ENCODE data around the gene RTP3.

The RTP3 gene

DNA sequence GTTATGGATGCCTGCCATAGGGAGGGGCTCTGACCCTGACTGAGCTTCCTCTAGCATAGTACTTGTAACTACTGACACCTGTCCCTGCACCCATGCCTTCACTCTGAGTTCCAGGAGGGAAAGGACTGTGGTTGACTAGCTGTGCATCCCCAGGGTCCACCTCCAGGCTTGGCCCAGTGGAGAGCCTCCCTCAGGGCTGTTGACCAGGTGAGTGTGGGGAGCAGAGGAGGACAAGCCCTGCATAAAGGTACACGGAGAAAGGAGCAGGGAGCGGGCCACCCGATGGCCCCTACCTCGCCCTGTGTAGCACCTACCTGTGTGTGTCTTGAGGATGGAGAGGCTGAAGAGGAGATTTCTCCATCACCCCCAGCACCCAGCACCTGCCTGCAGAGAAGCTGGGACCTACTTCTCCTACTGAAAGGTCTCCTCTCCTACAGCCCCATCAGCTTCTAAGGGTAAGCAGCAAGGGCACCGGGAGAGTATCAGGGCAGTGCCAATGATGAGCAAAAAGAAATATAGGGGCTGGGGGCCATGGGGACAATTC is 26.3 kb upstream of the RTP3 start:
- Histone ChIP-seq H3K4me3 (ENCODE audit: low read length) (no peak overlapping the region), H3K27ac (ENCODE audit: low read length) (no peak overlapping the region), H3K4me1 (ENCODE audit: control insufficient read depth, low read depth, low read length) (no peaks in the 10 kb centered on the region), H3K36me3 (ENCODE audit: control insufficient read depth, low read depth, low read length) (no peaks in the 10 kb centered on the region), H3K9ac (ENCODE audit: low read length) (no peak overlapping the region), H3K9me3 (ENCODE audit: control insufficient read depth, low read depth, low read length) (no peaks in the 10 kb centered on the region), H3K27me3 (ENCODE audit: control insufficient read depth, insufficient read depth, low read length) (no peaks in the 10 kb centered on the region)

DNA sequence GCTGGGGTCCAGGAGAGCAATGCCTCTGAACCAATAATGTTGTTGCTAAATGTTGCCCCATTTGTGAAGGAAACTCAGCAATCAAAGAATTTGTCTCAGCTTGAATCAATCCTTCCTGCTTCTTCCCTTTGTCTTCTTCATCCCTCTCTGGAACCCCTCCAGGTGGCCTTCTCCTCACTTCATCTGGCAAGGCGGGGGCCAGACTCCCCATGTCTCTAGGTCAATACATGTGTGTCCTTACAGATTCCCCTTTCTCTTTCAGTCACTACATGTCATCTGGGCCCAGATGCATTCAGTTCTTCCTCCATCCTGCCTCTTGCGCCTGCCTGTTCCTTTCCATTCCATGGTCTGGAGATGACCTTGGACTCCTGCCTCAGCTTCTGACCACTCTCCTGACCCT is 25.0 kb upstream of the RTP3 start:
- no peaks in the 10 kb centered on the region for H3K36me3 ChIP-seq (ENCODE audit: control insufficient read depth, low read depth, low read length)
- no peaks in the 10 kb centered on the region for H3K27me3 ChIP-seq (ENCODE audit: control insufficient read depth, insufficient read depth, low read length)
- H3K27ac ChIP-seq (ENCODE audit: low read length) = no peak overlapping the region
- no peak overlapping the region for H3K9ac ChIP-seq (ENCODE audit: low read length)
- no peak overlapping the region for H3K4me3 ChIP-seq (ENCODE audit: low read length)
- no peaks in the 10 kb centered on the region for H3K9me3 ChIP-seq (ENCODE audit: control insufficient read depth, low read depth, low read length)
- no peaks in the 10 kb centered on the region for H3K4me1 ChIP-seq (ENCODE audit: control insufficient read depth, low read depth, low read length)

DNA sequence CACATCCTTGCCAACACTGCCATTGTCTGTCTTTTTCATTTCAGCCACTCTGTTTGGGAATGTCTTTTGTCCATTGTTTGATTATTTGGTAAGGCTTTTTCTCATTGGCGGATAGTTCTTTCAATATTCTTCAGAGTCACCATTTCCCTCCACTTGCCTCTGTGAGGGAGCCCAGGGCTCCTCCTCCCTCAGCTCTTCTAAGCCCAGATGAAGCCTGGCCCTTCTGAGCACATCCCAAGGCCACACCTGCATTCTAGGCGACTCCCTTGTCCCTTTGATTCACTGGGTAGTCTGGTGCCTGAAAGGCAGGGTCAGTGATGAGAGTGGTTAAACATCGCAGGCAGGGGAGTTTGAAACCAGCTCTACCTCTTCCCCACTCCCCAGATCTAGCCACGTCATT is 20.6 kb upstream of the RTP3 start:
- Histone ChIP-seq H3K9ac (ENCODE audit: low read length) (no peak overlapping the region), H3K27me3 (ENCODE audit: control insufficient read depth, insufficient read depth, low read length) (no peaks in the 10 kb centered on the region), H3K9me3 (ENCODE audit: control insufficient read depth, low read depth, low read length) (no peaks in the 10 kb centered on the region), H3K36me3 (ENCODE audit: control insufficient read depth, low read depth, low read length) (no peaks in the 10 kb centered on the region), H3K27ac (ENCODE audit: low read length) (no peak overlapping the region), H3K4me3 (ENCODE audit: low read length) (no peak overlapping the region), H3K4me1 (ENCODE audit: control insufficient read depth, low read depth, low read length) (no peaks in the 10 kb centered on the region)

DNA sequence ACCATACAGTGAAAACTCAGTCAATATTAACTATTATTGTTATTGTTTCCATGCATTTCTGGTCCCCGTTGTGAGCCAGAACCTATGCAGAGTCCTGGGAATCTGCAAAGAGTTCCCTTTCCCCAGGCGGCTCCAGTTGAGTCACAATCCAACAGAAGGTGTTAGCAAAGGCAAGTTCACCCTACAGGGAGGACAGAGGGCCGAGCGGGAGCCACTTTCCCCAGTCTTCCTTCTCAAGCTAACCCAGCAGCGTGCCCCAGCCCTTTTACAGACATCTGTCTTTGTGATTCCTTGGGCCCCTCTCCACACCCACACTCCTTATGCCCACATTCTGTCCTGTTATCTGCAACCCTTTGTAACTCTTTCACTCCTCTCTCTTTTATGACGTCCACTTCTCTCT is 20.0 kb upstream of the RTP3 start:
- Histone ChIP-seq H3K9ac (ENCODE audit: low read length) (no peak overlapping the region), H3K36me3 (ENCODE audit: control insufficient read depth, low read depth, low read length) (no peaks in the 10 kb centered on the region), H3K4me3 (ENCODE audit: low read length) (no peak overlapping the region), H3K27ac (ENCODE audit: low read length) (no peak overlapping the region), H3K27me3 (ENCODE audit: control insufficient read depth, insufficient read depth, low read length) (no peaks in the 10 kb centered on the region), H3K4me1 (ENCODE audit: control insufficient read depth, low read depth, low read length) (no peaks in the 10 kb centered on the region), H3K9me3 (ENCODE audit: control insufficient read depth, low read depth, low read length) (no peaks in the 10 kb centered on the region)

DNA sequence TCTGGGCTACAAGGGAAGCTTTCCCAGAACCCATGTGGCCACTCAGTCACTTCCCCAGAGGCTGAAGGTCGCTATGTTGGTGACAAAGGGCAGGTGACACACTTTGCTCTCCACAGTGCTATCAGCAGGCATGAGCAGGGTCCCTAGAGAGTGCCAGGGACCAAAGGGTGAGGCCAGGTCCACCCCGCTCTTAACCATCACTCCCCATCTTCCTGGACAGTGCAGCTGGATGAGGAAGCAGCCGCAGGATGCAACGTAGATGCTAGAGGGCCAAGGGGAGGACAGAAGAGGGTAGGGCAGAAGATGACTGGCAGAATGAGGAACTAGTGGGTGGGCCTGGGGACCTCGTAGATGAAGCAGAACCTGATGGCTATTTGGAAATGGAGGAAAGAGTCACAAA is 19.4 kb upstream of the RTP3 start:
- no peaks in the 10 kb centered on the region for H3K27me3 ChIP-seq (ENCODE audit: control insufficient read depth, insufficient read depth, low read length)
- no peaks in the 10 kb centered on the region for H3K4me1 ChIP-seq (ENCODE audit: control insufficient read depth, low read depth, low read length)
- H3K4me3 ChIP-seq (ENCODE audit: low read length) = no peak overlapping the region
- H3K27ac ChIP-seq (ENCODE audit: low read length) = no peak overlapping the region
- no peaks in the 10 kb centered on the region for H3K9me3 ChIP-seq (ENCODE audit: control insufficient read depth, low read depth, low read length)
- H3K9ac ChIP-seq (ENCODE audit: low read length) = no peak overlapping the region
- H3K36me3 ChIP-seq (ENCODE audit: control insufficient read depth, low read depth, low read length) = no peaks in the 10 kb centered on the region

DNA sequence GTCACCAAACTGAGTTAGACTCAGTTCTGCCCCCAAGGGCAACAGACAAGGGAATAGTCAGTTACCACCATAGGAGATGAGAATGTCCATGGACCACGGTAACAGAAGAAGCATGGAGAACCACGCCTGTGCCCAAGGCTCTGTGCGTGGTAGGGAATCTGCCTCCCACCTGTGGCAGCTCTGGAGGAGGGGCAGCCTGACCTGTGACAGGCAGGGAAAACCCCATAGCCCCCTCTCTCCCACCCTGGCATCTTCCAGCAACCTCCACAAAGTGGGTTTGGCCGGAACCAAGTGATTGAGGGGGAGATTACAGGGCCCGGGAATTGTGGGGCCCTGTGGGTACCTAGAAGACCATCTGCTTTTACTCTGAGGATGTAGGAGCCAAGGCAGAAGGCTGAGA is 18.8 kb upstream of the RTP3 start:
- no peak overlapping the region for H3K27ac ChIP-seq (ENCODE audit: low read length)
- no peak overlapping the region for H3K4me3 ChIP-seq (ENCODE audit: low read length)

DNA sequence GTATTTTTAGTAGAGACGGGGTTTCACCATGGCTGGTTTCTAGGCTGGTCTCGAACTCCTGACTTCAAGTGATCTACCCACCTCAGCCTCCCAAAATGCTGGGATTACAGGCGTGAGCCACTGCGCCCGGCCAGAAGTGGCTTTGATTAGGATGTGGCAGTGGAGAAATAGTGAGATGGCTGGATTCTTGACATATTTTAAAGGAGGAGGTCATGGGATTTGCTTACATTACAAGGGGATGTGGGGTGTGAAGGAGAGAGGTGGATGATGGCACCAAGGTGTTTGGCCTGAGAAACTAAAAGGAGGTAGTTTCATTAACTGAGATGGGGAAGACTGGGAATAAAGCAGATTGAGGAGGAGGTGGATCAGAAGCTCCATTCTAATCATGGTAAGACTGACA is 18.1 kb upstream of the RTP3 start:
- Histone ChIP-seq H3K9ac (ENCODE audit: low read length) (no peak overlapping the region), H3K27me3 (ENCODE audit: control insufficient read depth, insufficient read depth, low read length) (no peaks in the 10 kb centered on the region), H3K4me3 (ENCODE audit: low read length) (no peak overlapping the region), H3K36me3 (ENCODE audit: control insufficient read depth, low read depth, low read length) (no peaks in the 10 kb centered on the region), H3K4me1 (ENCODE audit: control insufficient read depth, low read depth, low read length) (no peaks in the 10 kb centered on the region), H3K27ac (ENCODE audit: low read length) (no peak overlapping the region), H3K9me3 (ENCODE audit: control insufficient read depth, low read depth, low read length) (no peaks in the 10 kb centered on the region)

More for the DNA sequence above, 18.8 kb upstream of the RTP3 start:
- Histone ChIP-seq H3K9me3 (ENCODE audit: control insufficient read depth, low read depth, low read length) (no peaks in the 10 kb centered on the region), H3K36me3 (ENCODE audit: control insufficient read depth, low read depth, low read length) (no peaks in the 10 kb centered on the region), H3K9ac (ENCODE audit: low read length) (no peak overlapping the region), H3K4me1 (ENCODE audit: control insufficient read depth, low read depth, low read length) (no peaks in the 10 kb centered on the region), H3K27me3 (ENCODE audit: control insufficient read depth, insufficient read depth, low read length) (no peaks in the 10 kb centered on the region)

DNA sequence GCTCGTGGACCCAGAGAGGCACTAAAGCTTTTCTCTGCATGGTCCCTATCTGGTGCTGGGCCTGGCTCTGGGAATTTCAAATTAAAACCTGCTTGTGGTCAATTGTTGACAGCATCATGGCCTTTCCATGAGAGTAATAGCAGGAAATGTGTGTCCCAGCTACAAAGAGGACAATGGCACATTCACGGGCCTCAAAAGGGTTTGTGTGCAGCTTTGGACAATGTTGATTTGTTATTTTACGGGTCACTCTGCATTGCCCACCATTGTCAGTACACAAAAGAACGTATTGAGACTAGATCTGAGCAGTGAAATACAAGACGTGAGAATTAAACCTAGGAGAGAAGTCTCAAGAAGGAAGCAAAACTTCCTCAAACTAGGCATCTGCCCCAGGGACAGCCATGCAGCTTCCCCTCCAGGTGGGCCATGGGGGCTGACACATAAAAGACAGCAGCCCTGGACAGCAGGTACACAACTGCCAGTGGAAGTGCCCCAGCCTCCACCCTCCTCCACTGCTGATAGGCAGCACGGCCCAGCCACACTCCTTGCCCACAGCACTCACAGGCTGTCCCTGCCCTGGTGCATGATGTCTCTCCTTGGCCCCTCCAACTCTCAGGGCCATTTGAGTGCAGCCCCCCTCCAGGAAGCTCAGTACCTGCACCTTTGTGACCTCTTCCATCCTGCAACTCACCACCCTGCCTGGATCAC is 17.1 kb upstream of the RTP3 start:
- Histone ChIP-seq H3K9me3 (ENCODE audit: control insufficient read depth, low read depth, low read length) (no peaks in the 10 kb centered on the region), H3K4me3 (ENCODE audit: low read length) (no peak overlapping the region), H3K4me1 (ENCODE audit: control insufficient read depth, low read depth, low read length) (no peaks in the 10 kb centered on the region), H3K36me3 (ENCODE audit: control insufficient read depth, low read depth, low read length) (no peaks in the 10 kb centered on the region), H3K9ac (ENCODE audit: low read length) (no peak overlapping the region), H3K27me3 (ENCODE audit: control insufficient read depth, insufficient read depth, low read length) (no peaks in the 10 kb centered on the region), H3K27ac (ENCODE audit: low read length) (no peak overlapping the region)

DNA sequence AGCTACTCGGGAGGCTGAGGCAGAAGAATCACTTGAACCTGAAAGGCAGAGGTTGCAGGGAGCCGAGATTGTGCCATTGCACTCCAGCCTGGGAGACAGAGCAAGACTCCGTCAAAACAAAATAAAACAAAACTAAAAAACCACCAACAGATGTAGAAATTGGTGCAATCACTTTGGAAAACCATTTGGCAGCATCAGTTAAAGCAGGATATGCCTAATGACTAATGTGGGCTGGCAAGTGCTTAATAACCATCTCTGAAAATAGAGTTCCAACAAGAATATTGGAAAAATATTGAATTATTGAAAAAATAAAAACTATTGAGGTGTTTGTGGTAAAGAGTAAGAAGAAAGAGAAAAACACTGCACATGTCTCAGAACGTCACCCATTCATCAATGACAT is 16.1 kb upstream of the RTP3 start:
- H3K27ac ChIP-seq (ENCODE audit: low read length) = no peak overlapping the region
- no peaks in the 10 kb centered on the region for H3K4me1 ChIP-seq (ENCODE audit: control insufficient read depth, low read depth, low read length)

DNA sequence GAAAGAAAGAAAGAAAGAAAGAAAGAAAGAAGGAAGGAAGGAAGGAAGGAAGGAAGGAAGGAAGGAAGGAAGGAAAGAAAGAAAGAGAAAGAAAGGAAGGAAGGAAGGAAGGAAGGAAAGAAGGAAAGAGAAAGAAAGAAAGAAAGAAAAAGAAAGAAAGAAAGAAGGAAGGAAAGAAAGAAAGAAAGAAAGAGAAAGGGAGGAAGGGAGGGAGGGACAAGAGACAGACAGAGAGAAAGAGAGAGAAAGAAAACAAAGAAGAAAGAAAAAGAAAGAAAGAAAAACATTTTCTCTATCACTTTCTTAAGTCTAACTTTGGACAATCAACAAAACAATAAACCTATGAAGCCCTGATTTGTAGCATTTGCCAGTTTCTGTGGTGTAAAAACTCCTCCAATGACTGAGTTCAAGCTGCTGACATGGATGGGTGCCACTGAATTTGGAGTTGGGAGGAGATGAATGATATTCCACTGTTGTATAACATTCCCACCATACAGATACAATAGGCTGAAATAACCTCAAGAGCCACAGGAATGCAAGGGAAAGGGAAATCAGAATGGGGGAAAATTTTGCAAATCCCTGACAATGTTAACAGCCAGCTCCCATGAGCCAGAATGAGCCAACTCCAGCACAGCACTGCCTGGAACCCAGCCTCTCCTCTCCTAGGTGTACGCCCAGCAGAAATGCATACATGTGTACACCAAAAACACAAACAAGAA is 15.0 kb upstream of the RTP3 start:
- no peak overlapping the region for H3K9ac ChIP-seq (ENCODE audit: low read length)
- H3K36me3 ChIP-seq (ENCODE audit: control insufficient read depth, low read depth, low read length) = no peaks in the 10 kb centered on the region
- H3K27ac ChIP-seq (ENCODE audit: low read length) = no peak overlapping the region
- no peaks in the 10 kb centered on the region for H3K9me3 ChIP-seq (ENCODE audit: control insufficient read depth, low read depth, low read length)
- H3K4me1 ChIP-seq (ENCODE audit: control insufficient read depth, low read depth, low read length) = no peaks in the 10 kb centered on the region
- no peaks in the 10 kb centered on the region for H3K27me3 ChIP-seq (ENCODE audit: control insufficient read depth, insufficient read depth, low read length)
- H3K4me3 ChIP-seq (ENCODE audit: low read length) = no peak overlapping the region

More for the DNA sequence above, 16.1 kb upstream of the RTP3 start:
- Histone ChIP-seq H3K4me3 (ENCODE audit: low read length) (no peak overlapping the region), H3K9ac (ENCODE audit: low read length) (no peak overlapping the region), H3K9me3 (ENCODE audit: control insufficient read depth, low read depth, low read length) (no peaks in the 10 kb centered on the region), H3K36me3 (ENCODE audit: control insufficient read depth, low read depth, low read length) (no peaks in the 10 kb centered on the region), H3K27me3 (ENCODE audit: control insufficient read depth, insufficient read depth, low read length) (no peaks in the 10 kb centered on the region)

DNA sequence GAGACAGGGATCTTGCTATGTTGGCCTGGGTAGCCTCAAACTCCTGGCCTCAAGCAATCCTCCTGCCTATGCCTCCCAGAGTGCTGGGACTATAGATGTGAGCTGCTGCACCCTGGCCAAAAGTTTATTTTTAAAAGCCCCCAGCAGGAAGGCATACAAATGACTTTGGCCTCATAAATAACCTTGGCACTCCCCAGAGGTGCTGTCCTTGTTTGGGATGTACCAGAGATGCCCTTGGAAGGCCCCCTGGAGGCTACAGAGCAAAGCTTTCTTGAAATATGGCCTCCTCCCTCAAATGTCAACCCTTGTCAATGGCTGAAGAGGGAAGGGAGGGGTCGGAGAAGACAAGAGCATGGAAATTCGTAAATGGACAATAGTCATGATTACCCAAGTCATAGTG is 14.0 kb upstream of the RTP3 start:
- Histone ChIP-seq H3K36me3 (ENCODE audit: control insufficient read depth, low read depth, low read length) (no peaks in the 10 kb centered on the region), H3K9me3 (ENCODE audit: control insufficient read depth, low read depth, low read length) (no peaks in the 10 kb centered on the region), H3K4me1 (ENCODE audit: control insufficient read depth, low read depth, low read length) (no peaks in the 10 kb centered on the region), H3K4me3 (ENCODE audit: low read length) (no peak overlapping the region), H3K9ac (ENCODE audit: low read length) (no peak overlapping the region), H3K27ac (ENCODE audit: low read length) (no peak overlapping the region), H3K27me3 (ENCODE audit: control insufficient read depth, insufficient read depth, low read length) (no peaks in the 10 kb centered on the region)

DNA sequence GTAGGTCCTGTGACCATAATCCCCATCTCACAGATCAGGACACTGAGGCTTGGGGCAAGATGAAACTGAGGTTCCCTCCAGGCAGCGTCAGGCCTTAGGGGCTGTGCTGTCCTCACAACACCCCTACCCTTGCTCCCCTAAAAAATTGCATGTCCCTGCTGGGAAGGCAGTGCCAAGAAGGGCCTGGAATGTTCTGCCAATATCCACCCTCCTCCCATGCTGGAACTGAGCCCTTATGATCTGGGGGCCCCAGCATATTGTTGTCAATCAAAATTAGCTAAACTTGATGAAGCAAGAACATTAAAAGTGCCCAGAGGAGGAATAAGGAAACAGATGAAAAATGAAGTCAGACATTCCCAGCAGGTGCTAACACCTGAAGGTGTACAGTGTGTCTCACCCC is 13.4 kb upstream of the RTP3 start:
- Histone ChIP-seq H3K27me3 (ENCODE audit: control insufficient read depth, insufficient read depth, low read length) (no peaks in the 10 kb centered on the region), H3K9ac (ENCODE audit: low read length) (no peak overlapping the region), H3K36me3 (ENCODE audit: control insufficient read depth, low read depth, low read length) (no peaks in the 10 kb centered on the region)

More for the DNA sequence above, 13.4 kb upstream of the RTP3 start:
- H3K4me3 ChIP-seq (ENCODE audit: low read length) = no peak overlapping the region
- H3K27ac ChIP-seq (ENCODE audit: low read length) = no peak overlapping the region
- H3K4me1 ChIP-seq (ENCODE audit: control insufficient read depth, low read depth, low read length) = no peaks in the 10 kb centered on the region
- no peaks in the 10 kb centered on the region for H3K9me3 ChIP-seq (ENCODE audit: control insufficient read depth, low read depth, low read length)
